ENCODE measurements around the gene TMEM235. TPM values are rescaled to one million over a fixed set of nuclear protein-coding genes. Genes with fewer than 3 reads are reported as not detected.

The TMEM235 gene
- total RNA-seq, 1 donor from 2014 or later = not detected

DNA sequence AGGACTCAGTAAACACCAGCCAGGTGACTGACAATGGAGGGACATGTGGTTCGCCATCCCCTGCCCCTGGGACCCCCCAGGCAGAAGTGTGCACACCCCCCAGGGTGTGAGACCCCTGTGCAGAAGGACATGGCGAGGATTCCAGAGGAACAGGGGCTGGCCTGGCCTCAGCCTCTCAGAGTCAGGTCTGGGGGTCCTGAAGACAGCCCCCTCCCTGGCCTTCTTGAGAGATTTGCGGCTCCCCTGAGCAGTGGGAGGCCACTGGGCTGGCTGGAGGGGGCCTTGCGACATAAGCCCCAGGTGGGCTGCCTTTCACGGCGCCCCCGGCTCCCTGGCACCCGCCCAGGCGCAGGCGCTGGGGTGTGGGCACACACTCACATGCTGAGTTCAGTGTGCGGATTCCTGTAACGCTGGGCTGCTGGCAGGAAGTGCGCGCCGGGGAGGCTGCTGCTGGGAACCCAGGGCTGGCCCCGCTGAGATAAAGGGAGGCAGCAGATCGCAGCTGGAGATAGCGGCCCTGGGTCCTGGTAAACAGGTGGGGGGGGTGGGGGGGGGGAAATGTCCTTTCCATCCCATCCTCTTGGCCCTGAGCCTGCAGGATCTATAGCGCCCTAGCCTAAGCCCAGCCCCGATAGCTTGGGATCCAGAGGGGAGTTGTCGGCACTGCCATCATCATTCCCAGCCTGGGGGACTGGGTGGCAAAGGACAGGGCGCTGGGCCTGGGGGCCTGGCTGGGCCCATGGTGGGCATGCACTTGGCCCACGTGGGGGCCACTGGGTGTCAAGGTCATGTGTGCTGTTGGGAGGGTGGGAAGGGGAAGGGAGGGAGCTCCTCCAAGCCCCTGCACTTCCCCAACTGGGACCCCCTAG is 27.1 kb downstream of the TMEM235 start:
- FAIRE-seq (no peak), DNase-seq (ENCODE audit: low read depth) (no peak)
- Histone ChIP-seq H3K4me3 (ENCODE audit: low read depth, low read length) (no peak overlapping the region), H3K27me3 (ENCODE audit: control insufficient read depth, insufficient read depth, low read length) (no peaks in the 10 kb centered on the region), H3K36me3 (ENCODE audit: control insufficient read depth, insufficient read depth, low read length) (no peaks in the 10 kb centered on the region)
- TF ChIP-seq, protein P1, sequence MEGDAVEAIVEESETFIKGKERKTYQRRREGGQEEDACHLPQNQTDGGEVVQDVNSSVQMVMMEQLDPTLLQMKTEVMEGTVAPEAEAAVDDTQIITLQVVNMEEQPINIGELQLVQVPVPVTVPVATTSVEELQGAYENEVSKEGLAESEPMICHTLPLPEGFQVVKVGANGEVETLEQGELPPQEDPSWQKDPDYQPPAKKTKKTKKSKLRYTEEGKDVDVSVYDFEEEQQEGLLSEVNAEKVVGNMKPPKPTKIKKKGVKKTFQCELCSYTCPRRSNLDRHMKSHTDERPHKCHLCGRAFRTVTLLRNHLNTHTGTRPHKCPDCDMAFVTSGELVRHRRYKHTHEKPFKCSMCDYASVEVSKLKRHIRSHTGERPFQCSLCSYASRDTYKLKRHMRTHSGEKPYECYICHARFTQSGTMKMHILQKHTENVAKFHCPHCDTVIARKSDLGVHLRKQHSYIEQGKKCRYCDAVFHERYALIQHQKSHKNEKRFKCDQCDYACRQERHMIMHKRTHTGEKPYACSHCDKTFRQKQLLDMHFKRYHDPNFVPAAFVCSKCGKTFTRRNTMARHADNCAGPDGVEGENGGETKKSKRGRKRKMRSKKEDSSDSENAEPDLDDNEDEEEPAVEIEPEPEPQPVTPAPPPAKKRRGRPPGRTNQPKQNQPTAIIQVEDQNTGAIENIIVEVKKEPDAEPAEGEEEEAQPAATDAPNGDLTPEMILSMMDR (IDR thresholded peaks at IDR 0.05; ENCODE audit: insufficient read depth, low read length, severe bottlenecking) = no peak

DNA sequence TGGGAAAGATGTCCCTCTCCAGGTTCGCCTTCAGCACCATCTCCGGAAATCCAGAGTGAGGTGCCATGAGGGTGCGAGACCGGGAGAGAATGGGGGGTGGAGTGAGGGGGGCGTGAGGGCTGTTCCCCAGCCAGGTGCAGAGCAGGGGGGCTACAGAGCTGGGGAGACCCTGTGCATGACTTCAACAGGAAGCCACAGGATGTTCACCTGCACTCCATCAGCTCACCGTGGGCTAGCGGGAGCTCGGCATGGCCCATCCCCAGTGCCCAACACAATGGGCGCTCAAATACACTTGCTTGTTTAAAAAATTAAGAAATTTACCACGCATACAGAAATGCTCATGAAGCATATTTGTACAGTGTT is 27.7 kb downstream of the TMEM235 start:
- TF ChIP-seq, protein P1 (IDR thresholded peaks at IDR 0.05; ENCODE audit: insufficient read depth, low read length, severe bottlenecking) = no peak
- DNase-seq (ENCODE audit: low read depth) (no peak), FAIRE-seq (no peak)
- H3K4me3 ChIP-seq (ENCODE audit: low read depth, low read length) = no peak overlapping the region
- H3K27me3 ChIP-seq (ENCODE audit: control insufficient read depth, insufficient read depth, low read length) = no peaks in the 10 kb centered on the region
- no peaks in the 10 kb centered on the region for H3K36me3 ChIP-seq (ENCODE audit: control insufficient read depth, insufficient read depth, low read length)

DNA sequence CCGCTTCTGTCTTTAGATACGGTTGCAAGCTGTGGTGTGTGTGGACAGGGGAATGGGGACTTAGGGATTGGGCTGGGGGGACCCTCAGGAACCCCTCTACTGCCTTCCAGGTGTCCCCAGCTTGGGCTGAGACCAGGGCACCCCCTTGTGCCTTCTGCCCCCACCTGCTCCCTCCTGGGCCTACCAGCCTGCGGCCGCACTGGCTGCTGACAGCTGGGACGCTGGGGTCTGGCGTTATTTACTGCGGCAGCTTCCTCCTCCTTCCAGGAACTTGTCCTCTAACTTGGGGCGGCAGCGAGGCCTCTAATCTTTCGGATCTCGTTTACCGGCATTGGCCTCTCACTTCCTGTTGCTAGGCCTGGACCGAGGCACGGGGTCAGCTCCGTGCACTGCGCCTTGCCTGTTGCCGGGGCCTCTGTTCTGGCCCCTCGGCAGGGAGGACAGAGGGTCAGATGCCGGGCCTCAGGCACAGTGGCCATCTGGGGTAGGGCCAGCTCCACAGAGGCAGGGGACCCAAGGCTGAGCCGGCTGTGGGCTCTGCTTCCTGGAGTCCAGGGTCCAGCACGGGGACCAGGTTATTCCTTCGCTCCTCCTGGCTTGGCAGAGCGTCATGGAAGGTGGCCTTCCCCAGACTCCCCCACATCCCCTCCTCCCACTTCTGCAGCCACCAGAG is 31.8 kb downstream of the TMEM235 start:
- TF ChIP-seq, protein P1 (IDR thresholded peaks at IDR 0.05; ENCODE audit: insufficient read depth, low read length, severe bottlenecking) = no peak
- H3K27me3 ChIP-seq (ENCODE audit: control insufficient read depth, insufficient read depth, low read length) = peaks cover under 1% of the 10 kb centered on the region
- no peak overlapping the region for H3K4me3 ChIP-seq (ENCODE audit: low read depth, low read length)
- no peaks in the 10 kb centered on the region for H3K36me3 ChIP-seq (ENCODE audit: control insufficient read depth, insufficient read depth, low read length)
- FAIRE-seq (no peak), DNase-seq (ENCODE audit: low read depth) (no peak)

DNA sequence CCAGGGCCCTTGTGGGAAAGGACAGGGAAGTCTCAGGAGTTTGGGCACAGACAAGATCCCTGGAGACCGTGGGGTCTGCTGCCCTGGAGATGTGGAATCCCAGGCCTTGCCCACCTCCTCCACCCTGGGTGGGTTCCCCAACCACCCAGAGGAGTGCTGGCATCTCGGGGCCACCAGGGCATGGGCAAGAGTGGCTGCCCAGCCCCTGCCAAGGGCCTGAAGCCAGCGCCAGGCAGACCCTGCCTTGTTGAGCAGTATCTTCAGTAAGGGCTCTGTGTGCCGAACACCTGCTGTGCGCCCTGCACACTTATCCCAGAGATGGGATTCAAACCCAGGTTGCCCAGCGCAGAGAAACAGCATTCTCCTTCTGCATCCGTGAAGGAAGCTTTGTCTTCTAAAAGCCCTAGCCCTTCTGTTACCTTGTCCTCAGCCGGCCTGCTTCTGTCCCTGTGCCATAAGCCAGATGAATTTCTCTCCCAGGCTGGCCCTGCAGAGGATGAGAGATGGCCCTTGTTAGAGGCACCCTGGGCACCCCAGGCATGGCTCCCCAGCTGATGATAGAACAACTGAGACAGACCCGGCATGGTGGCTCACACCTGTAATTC is 32.4 kb downstream of the TMEM235 start:
- no peak for FAIRE-seq
- no peaks in the 10 kb centered on the region for H3K36me3 ChIP-seq (ENCODE audit: control insufficient read depth, insufficient read depth, low read length)
- H3K27me3 ChIP-seq (ENCODE audit: control insufficient read depth, insufficient read depth, low read length) = peaks cover 4% of the 10 kb centered on the region
- TF ChIP-seq, protein P1 (IDR thresholded peaks at IDR 0.05; ENCODE audit: insufficient read depth, low read length, severe bottlenecking) = no peak
- DNase-seq (ENCODE audit: low read depth) = no peak
- no peak overlapping the region for H3K4me3 ChIP-seq (ENCODE audit: low read depth, low read length)

DNA sequence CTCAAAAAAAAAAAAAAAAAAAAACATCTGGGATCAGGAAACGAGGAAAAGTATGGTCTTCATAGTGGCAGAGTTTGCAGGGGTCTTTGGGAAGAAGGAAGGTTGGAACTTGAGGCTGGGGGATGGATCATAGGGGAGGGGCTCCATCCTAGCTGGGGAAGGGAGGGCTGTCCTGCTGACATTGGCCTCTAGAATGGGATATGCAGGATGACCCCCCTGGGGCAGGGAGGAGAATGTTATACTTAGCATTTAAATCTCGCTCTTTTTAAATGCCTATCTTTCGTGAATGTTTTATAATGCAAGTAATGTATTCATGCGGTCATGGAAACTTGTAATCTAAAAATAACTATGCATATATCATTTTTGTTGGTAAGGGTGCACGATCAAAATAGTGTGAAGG is 33.2 kb downstream of the TMEM235 start:
- TF ChIP-seq, protein P1 (IDR thresholded peaks at IDR 0.05; ENCODE audit: insufficient read depth, low read length, severe bottlenecking) = no peak
- Histone ChIP-seq H3K27me3 (ENCODE audit: control insufficient read depth, insufficient read depth, low read length) (peaks cover 10% of the 10 kb centered on the region), H3K4me3 (ENCODE audit: low read depth, low read length) (no peak overlapping the region), H3K36me3 (ENCODE audit: control insufficient read depth, insufficient read depth, low read length) (no peaks in the 10 kb centered on the region)
- FAIRE-seq (no peak), DNase-seq (ENCODE audit: low read depth) (no peak)
